SK-N-SH treated with all-trans-retinoic acid at 6 μM for 48 hours (cell line): Measurements from ENCODE around the gene KREMEN2.

ENCODE experiments used
- CREB5 ChIP-seq: fragments of 250-450 bp; sonication (Bioruptor Pico); IDR thresholded peaks from 2 replicates; pipeline ENCODE4 v1.5.1; 2020; ENCODE audit warnings: low read depth, mild to moderate bottlenecking, moderate library complexity
- ISL1 ChIP-seq: fragments of 250-450 bp; sonication (Bioruptor Pico); IDR thresholded peaks from 2 replicates; pipeline ENCODE4 v2.1.2; 2022; ENCODE audit warnings: mild to moderate bottlenecking, moderate library complexity
- OSR1 ChIP-seq: fragments of 250-450 bp; sonication (Bioruptor Pico); IDR thresholded peaks from 2 replicates; pipeline ENCODE4 v1.8.0; 2022; ENCODE audit warnings: moderate library complexity, mild to moderate bottlenecking, inconsistent platforms
- PPARA ChIP-seq: fragments of 250-450 bp; sonication (Bioruptor Pico); IDR thresholded peaks from 2 replicates; pipeline ENCODE4 v1.5.0; 2020; ENCODE audit warnings: mild to moderate bottlenecking, borderline replicate concordance
- RARB ChIP-seq: fragments of 250-450 bp; sonication (Bioruptor Pico); IDR thresholded peaks from 2 replicates; pipeline ENCODE4 v1.8.0; 2021; ENCODE audit warnings: mild to moderate bottlenecking, moderate library complexity
- SNAI2 ChIP-seq: fragments of 250-450 bp; sonication (Bioruptor Pico); IDR thresholded peaks from 2 replicates; pipeline ENCODE4 v1.5.0; 2020; ENCODE audit warnings: mild to moderate bottlenecking, moderate library complexity
- TOX ChIP-seq: fragments of 250-450 bp; sonication (Bioruptor Pico); IDR thresholded peaks from 2 replicates; pipeline ENCODE4 v1.8.0; 2021; ENCODE audit warnings: mild to moderate bottlenecking, moderate library complexity, borderline replicate concordance
- ZFP30 ChIP-seq: fragments of 450-650 bp; formaldehyde crosslinking; IDR thresholded peaks from 2 replicates; pipeline ENCODE4 v1.5.0; 2022; ENCODE audit warnings: mild to moderate bottlenecking, moderate library complexity
- ZNF8 ChIP-seq: fragments of 450-650 bp; formaldehyde crosslinking; IDR thresholded peaks from 2 replicates; pipeline ENCODE4 v1.5.0; 2020; ENCODE audit warnings: mild to moderate bottlenecking, moderate library complexity
- TF ChIP-seq, protein P1 (sequence below): fragments of 250-450 bp; sonication (Bioruptor Pico); IDR thresholded peaks from 2 replicates; pipeline ENCODE4 v1.8.0; 2020; ENCODE audit warnings: mild to moderate bottlenecking, moderate library complexity, borderline replicate concordance
- TF ChIP-seq, protein P2 (sequence below): fragments of 250-450 bp; sonication (Bioruptor Pico); IDR thresholded peaks from 2 replicates; pipeline ENCODE4 v1.8.0; 2021; ENCODE audit warnings: low read depth, mild to moderate bottlenecking, moderate library complexity, borderline replicate concordance

GRCh38 chr16:2988590-2989099 lies 24.6 kb downstream of the KREMEN2 start:
- TF ChIP-seq OSR1 (CRISPR knock-in tag) (no peak), CREB5 (CRISPR knock-in tag) (no peak), ZNF8 (CRISPR knock-in tag) (no peak), PPARA (CRISPR knock-in tag) (no peak), TOX (CRISPR knock-in tag) (no peak), ISL1 (CRISPR knock-in tag) (no peak), ZFP30 (CRISPR knock-in tag) (no peak), SNAI2 (CRISPR knock-in tag) (no peak), RARB (CRISPR knock-in tag) (no peak)
- TF ChIP-seq, protein P1, sequence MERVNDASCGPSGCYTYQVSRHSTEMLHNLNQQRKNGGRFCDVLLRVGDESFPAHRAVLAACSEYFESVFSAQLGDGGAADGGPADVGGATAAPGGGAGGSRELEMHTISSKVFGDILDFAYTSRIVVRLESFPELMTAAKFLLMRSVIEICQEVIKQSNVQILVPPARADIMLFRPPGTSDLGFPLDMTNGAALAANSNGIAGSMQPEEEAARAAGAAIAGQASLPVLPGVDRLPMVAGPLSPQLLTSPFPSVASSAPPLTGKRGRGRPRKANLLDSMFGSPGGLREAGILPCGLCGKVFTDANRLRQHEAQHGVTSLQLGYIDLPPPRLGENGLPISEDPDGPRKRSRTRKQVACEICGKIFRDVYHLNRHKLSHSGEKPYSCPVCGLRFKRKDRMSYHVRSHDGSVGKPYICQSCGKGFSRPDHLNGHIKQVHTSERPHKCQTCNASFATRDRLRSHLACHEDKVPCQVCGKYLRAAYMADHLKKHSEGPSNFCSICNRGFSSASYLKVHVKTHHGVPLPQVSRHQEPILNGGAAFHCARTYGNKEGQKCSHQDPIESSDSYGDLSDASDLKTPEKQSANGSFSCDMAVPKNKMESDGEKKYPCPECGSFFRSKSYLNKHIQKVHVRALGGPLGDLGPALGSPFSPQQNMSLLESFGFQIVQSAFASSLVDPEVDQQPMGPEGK (CRISPR knock-in tag) = no peak
- TF ChIP-seq, protein P2, sequence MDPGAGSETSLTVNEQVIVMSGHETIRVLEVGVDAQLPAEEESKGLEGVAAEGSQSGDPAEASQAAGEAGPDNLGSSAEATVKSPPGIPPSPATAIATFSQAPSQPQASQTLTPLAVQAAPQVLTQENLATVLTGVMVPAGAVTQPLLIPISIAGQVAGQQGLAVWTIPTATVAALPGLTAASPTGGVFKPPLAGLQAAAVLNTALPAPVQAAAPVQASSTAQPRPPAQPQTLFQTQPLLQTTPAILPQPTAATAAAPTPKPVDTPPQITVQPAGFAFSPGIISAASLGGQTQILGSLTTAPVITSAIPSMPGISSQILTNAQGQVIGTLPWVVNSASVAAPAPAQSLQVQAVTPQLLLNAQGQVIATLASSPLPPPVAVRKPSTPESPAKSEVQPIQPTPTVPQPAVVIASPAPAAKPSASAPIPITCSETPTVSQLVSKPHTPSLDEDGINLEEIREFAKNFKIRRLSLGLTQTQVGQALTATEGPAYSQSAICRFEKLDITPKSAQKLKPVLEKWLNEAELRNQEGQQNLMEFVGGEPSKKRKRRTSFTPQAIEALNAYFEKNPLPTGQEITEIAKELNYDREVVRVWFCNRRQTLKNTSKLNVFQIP (CRISPR knock-in tag) = no peak
